GM21367 (cell line): Measurements from ENCODE around the gene GFRAL.

Experiments
- ATAC-seq: cut with Tn5 transposase; IDR thresholded peaks from one replicate; pipeline ENCODE4 v1.9.1; 2021; ENCODE audit not compliant: unreplicated experiment

The GFRAL gene

GRCh38 chr6:55423933-55424332 lies 96.7 kb downstream of the GFRAL start:
- ATAC-seq, result no peak

- no peak for ATAC-seq
These were observed 106.3 kb downstream of the GFRAL start for GRCh38 chr6:55433446-55434130.

- no peak for ATAC-seq
These were observed 109.9 kb downstream of the GFRAL start for GRCh38 chr6:55437141-55437540.

GRCh38 chr6:55438203-55438602 lies 110.9 kb downstream of the GFRAL start:
- no peak for ATAC-seq

- no peak for ATAC-seq
These were observed 116.2 kb downstream of the GFRAL start for GRCh38 chr6:55443238-55444134.

- no peak for ATAC-seq
These were observed 118.5 kb downstream of the GFRAL start for GRCh38 chr6:55445648-55446204.

- ATAC-seq, result no peak
These were observed 120.6 kb downstream of the GFRAL start for GRCh38 chr6:55447891-55448290.

- ATAC-seq, result no peak
These were observed 121.2 kb downstream of the GFRAL start for GRCh38 chr6:55448451-55448850.

GRCh38 chr6:55449225-55449624 lies 122.0 kb downstream of the GFRAL start:
- no peak for ATAC-seq

- no peak for ATAC-seq
These were observed 122.7 kb downstream of the GFRAL start for GRCh38 chr6:55450005-55450404.
